ENCODE measurements around the gene MIS18BP1.

DNA sequence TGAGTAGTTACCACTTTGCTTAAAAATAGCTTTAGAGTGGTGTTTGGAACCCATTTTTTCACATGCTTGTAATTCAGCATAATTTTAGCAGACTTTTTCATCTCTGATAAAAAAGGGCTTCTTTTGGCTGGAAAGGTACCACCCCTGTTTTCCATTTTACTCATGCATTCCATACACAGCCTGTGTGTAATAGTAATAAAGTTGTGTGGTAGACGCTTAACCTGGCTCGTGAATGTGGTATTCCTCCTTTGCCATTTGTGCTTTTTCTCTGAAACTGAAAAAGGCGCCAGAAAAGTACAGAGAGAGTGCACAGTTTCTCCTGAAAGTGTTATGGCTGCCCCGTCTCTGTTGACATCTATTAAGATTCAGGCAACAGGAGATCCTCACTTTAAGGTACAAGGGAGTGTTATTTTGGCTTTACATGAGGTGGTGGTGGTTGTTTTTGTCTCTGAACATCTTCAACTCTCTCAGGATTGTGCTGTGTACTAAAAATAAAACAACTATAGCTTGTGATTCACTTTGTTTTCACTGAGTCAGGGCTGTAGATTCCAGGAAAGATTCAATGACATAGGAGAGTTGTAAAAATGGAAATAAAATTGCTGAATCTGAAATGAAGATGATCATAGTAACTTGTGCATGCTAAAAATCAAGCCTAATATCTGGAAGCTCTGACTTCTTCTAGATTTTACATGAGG, 45.6 kb upstream of the MIS18BP1 start:
- TF ChIP-seq POLR2A (IDR thresholded peaks at IDR 0.05; ENCODE audit: low read depth) (no peak), EP300 (IDR thresholded peaks at IDR 0.05) (no peak)
- TF ChIP-seq, protein P1, sequence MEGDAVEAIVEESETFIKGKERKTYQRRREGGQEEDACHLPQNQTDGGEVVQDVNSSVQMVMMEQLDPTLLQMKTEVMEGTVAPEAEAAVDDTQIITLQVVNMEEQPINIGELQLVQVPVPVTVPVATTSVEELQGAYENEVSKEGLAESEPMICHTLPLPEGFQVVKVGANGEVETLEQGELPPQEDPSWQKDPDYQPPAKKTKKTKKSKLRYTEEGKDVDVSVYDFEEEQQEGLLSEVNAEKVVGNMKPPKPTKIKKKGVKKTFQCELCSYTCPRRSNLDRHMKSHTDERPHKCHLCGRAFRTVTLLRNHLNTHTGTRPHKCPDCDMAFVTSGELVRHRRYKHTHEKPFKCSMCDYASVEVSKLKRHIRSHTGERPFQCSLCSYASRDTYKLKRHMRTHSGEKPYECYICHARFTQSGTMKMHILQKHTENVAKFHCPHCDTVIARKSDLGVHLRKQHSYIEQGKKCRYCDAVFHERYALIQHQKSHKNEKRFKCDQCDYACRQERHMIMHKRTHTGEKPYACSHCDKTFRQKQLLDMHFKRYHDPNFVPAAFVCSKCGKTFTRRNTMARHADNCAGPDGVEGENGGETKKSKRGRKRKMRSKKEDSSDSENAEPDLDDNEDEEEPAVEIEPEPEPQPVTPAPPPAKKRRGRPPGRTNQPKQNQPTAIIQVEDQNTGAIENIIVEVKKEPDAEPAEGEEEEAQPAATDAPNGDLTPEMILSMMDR (IDR thresholded peaks at IDR 0.05) = no peak
